Measurements from ENCODE around the gene RHOF.

DNA sequence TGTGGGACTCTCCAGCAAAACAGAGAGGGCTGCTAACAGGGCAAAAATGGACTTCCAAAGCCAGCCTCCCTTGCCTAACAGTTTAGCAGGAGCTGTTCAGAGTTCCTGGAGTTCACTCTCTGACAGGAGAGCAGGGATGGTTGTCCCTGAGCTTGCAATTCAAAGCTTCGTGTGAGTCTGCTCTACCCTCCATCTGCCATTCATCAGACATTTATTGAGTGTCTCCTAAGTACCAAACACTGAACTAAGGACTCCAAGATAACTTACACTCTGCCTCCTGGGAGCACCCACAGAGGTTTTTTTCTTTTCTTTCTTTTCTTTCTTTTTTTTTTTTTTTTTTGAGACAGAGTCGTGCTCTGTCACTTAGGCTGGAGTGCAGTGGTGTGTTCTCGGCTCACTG, 28.7 kb downstream of the RHOF start:
- TF ChIP-seq, protein P1, sequence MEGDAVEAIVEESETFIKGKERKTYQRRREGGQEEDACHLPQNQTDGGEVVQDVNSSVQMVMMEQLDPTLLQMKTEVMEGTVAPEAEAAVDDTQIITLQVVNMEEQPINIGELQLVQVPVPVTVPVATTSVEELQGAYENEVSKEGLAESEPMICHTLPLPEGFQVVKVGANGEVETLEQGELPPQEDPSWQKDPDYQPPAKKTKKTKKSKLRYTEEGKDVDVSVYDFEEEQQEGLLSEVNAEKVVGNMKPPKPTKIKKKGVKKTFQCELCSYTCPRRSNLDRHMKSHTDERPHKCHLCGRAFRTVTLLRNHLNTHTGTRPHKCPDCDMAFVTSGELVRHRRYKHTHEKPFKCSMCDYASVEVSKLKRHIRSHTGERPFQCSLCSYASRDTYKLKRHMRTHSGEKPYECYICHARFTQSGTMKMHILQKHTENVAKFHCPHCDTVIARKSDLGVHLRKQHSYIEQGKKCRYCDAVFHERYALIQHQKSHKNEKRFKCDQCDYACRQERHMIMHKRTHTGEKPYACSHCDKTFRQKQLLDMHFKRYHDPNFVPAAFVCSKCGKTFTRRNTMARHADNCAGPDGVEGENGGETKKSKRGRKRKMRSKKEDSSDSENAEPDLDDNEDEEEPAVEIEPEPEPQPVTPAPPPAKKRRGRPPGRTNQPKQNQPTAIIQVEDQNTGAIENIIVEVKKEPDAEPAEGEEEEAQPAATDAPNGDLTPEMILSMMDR (IDR thresholded peaks at IDR 0.05): no peak
- no peak for TF ChIP-seq EZH2 (IDR thresholded peaks at IDR 0.05; ENCODE audit: borderline replicate concordance, insufficient read depth, low read depth, low read length, poor library complexity, severe bottlenecking)
